ENCODE results near the gene ZFYVE16.

DNA sequence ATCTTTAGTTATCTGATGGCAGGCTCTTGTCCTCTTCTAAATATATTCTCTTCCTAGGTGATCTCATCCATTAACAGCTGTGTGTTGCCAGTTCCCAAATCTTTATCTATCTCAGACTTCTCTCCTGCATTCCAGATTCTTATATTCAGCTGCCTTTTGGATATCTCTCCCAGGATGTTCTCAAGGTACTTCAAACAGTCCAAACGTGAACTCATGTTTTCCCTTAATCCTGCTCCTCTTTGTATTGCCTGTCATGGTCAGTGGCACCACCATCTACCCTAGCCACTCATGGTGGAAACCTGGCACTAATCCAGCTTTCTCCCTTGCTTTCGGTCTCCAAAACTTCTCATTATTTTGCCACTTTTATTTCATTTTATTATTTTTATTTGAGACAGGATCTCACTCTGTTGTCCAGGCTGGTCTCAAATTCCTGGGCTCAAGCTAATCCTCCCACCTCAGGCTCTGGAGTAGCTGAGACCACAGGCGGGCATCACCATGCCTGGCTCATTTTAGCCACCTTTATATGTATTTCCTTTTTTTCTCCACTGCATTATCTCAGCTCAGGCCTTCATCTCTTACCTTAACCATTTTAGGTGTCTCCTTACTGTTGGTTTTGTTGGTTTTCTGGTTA lies 3.8 kb downstream of the ZFYVE16 start:
- TF ChIP-seq GATA2 (IDR thresholded peaks at IDR 0.05; ENCODE audit: low read depth, low read length) (no peak), GATA3 (IDR thresholded peaks at IDR 0.05; ENCODE audit: low read depth, low read length) (no peak)
